Neutrophil (primary cell): Measurements from ENCODE around the gene CHST11.
"Not testable (repeated sequence)": the region's sequence is repeated elsewhere in the genome, so short reads cannot be mapped to it uniquely, and the experiment has no call there.

Experiments
- H3K27ac ChIP-seq: fragments of 200-600 bp; sonication (generic); 2 replicates; pipeline ENCODE4 v1.5.1; 2016; ENCODE audit warnings: mild to moderate bottlenecking, moderate library complexity
- H3K27me3 ChIP-seq: fragments of 200-600 bp; sonication (generic); 2 replicates; pipeline ENCODE4 v1.6.0; 2016; ENCODE audit warnings: mild to moderate bottlenecking
- H3K36me3 ChIP-seq: fragments of 200-600 bp; sonication (generic); 2 replicates; pipeline ENCODE4 v1.5.1; 2017
- H3K4me1 ChIP-seq, 2 experiments: fragments of 200-600 bp in 1 of 2; sonication (generic) in 1 of 2; 1 replicate in 1 of 2; 2 replicates in 1 of 2; pipeline versions ENCODE4 v1.5.1 to v1.6.1; 2013 to 2016; ENCODE audit warnings: low read depth in 1 of 2, low read length in 1 of 2, mild to moderate bottlenecking in 1 of 2, moderate library complexity in 1 of 2; ENCODE audit not compliant: control insufficient read depth in 1 of 2, insufficient read depth in 1 of 2
- H3K4me3 ChIP-seq, 2 experiments: fragments of 200-600 bp in 1 of 2; sonication (generic) in 1 of 2; 1 replicate in 1 of 2; 2 replicates in 1 of 2; pipeline ENCODE4 v1.5.1; 2013 to 2016; ENCODE audit warnings: low read depth in 1 of 2, low read length in 1 of 2, mild to moderate bottlenecking in 1 of 2, moderate library complexity in 1 of 2
- H3K9me3 ChIP-seq: fragments of 200-600 bp; sonication (generic); 2 replicates; pipeline ENCODE4 v1.5.1; 2016
- CTCF ChIP-seq: fragments of 200-600 bp; sonication (generic); IDR thresholded peaks from 2 replicates; pipeline ENCODE4 v1.5.1; 2016; ENCODE audit warnings: antibody characterized with exemption

Gene CHST11

DNA sequence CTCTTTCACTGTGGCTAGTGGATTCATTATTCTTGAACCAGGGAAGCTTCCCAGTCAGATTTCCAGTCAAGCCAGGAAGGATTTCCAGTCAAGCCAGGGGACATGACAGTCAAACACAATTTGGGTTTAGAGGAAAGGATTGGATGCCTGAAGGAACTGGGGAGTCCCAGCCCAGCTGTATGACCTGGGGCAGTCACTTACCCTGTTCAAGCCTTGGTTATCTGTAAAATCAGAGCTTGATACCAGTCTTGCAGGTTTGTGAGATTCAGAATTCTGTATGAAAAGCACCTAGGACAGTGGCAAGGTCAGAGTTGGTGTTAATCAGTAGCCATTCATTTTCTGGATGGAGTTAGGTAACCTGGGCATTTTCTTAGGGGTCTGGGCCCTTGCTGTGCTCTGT, 152.7 kb downstream of the CHST11 start:
- Histone ChIP-seq H3K4me1 (peaks cover 13 to 46% of the 10 kb centered on the region in 2 experiments), H3K36me3 (peaks cover 3% of the 10 kb centered on the region), H3K9me3 (no peaks in the 10 kb centered on the region), H3K27me3 (no peaks in the 10 kb centered on the region), H3K4me3 (no peak overlapping the region), H3K27ac (peak overlapping the region; percentile 37)
- no peak for TF ChIP-seq CTCF

GRCh38 chr12:104610513-104611235, 153.9 kb downstream of the CHST11 start:
- Histone ChIP-seq H3K4me3 (no peak overlapping the region), H3K9me3 (no peaks in the 10 kb centered on the region), H3K27me3 (no peaks in the 10 kb centered on the region), H3K27ac (peak overlapping the region; percentile 73), H3K36me3 (peaks cover 9% of the 10 kb centered on the region), H3K4me1 (peaks cover 5 to 35% of the 10 kb centered on the region in 2 experiments)
- TF ChIP-seq CTCF: no peak

DNA sequence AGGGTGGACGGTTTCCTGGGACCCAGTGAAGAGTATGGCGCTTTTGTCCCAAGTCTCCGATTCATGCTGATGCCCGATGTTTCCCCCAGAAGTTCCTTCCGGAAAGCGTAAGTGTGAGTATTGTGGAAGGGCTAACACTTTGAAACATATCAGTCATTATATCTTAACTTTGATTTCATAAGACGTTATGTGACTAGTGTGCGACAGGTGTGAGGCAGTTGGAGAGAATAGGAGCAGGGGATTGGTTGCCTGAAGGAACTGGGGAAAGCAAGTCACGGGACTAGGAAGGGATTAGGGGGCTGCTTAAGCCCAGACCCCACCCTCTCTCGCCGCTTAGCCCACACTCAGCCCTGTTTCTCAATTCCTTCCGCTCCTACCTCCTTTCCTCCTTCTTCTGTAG, 154.9 kb downstream of the CHST11 start:
- Histone ChIP-seq H3K4me3 (no peak overlapping the region), H3K9me3 (no peaks in the 10 kb centered on the region), H3K4me1 (peaks cover 5 to 33% of the 10 kb centered on the region in 2 experiments), H3K27ac (peak overlapping the region; percentile 73), H3K27me3 (no peaks in the 10 kb centered on the region), H3K36me3 (peaks cover 9% of the 10 kb centered on the region)
- no peak for TF ChIP-seq CTCF

DNA sequence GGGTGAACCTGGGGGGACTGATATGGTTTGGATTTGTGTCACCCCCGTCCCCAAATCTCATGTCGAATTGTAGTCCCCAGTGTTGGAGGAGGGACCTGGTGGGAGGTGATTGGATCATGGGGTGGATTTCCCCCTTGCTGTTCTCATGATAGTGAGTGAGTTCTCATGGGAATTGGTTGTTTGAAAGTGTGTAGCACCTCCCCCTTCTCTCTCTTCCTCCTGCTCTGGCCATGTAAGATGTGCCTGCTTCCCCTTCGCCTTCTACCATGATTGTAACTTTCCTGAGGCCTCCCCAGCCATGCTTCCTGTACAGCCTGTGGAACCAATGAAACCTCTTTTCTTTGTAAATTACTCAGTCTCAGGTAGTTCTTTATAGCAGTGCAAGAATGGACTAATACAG, 156.6 kb downstream of the CHST11 start:
- Histone ChIP-seq H3K4me1 (peaks cover 5 to 33% of the 10 kb centered on the region in 2 experiments), H3K27ac (peak overlapping the region; percentile 73)
- H3K9me3 ChIP-seq, H3K27me3 ChIP-seq, H3K36me3 ChIP-seq, H3K4me3 ChIP-seq: not testable (repeated sequence)

- Histone ChIP-seq H3K27me3 (no peaks in the 10 kb centered on the region), H3K4me3 (no peak overlapping the region), H3K27ac (peak overlapping the region; percentile 44), H3K4me1 (peaks cover 5 to 29% of the 10 kb centered on the region in 2 experiments), H3K9me3 (no peaks in the 10 kb centered on the region), H3K36me3 (peaks cover 6% of the 10 kb centered on the region)
- no peak for TF ChIP-seq CTCF
Observed at GRCh38 chr12:104615048-104615561, 158.4 kb downstream of the CHST11 start.

- no peaks in the 10 kb centered on the region for H3K27me3 ChIP-seq
- TF ChIP-seq CTCF: no peak
- H3K4me1 ChIP-seq: peaks cover 11 to 19% of the 10 kb centered on the region in 2 experiments
- H3K36me3 ChIP-seq: peaks cover 6% of the 10 kb centered on the region
- no peak overlapping the region for H3K4me3 ChIP-seq
- no peaks in the 10 kb centered on the region for H3K9me3 ChIP-seq
- H3K27ac ChIP-seq: no peak overlapping the region
Observed at GRCh38 chr12:104618691-104619090, 161.9 kb downstream of the CHST11 start.
